DND-41 (cell line): ENCODE measurements around the gene DPYSL4.

Source experiments
- ATAC-seq: fragments of 200-7000 bp; cut with Tn5 transposase; 3 replicates; pipeline ENCODE4 v1.9.1; 2021; ENCODE audit warnings: low read depth; ENCODE audit not compliant: insufficient read depth
- DNase-seq: peaks from one replicate; pipeline ENCODE4 v3.0.0-alpha.2; 2020
- H2AFZ ChIP-seq: 2 replicates; pipeline ENCODE4 v1.6.0; 2012; ENCODE audit warnings: low read depth, low read length
- H3K27ac ChIP-seq: 2 replicates; pipeline ENCODE4 v1.5.1; 2012; ENCODE audit warnings: low read length, inconsistent platforms
- H3K27me3 ChIP-seq: fragments of 200-600 bp; sonication (generic); 2 replicates; pipeline ENCODE4 v1.6.0; 2012; ENCODE audit warnings: low read length, mild to moderate bottlenecking, inconsistent platforms; ENCODE audit not compliant: insufficient read depth, poor library complexity
- H3K36me3 ChIP-seq: 2 replicates; pipeline ENCODE4 v1.5.1; 2012; ENCODE audit warnings: low read length, inconsistent platforms; ENCODE audit not compliant: insufficient read depth
- H3K4me1 ChIP-seq: 2 replicates; pipeline ENCODE4 v1.5.1; 2012; ENCODE audit warnings: mild to moderate bottlenecking, low read length; ENCODE audit not compliant: insufficient read depth
- H3K4me2 ChIP-seq: 2 replicates; pipeline ENCODE4 v1.6.0; 2012; ENCODE audit warnings: mild to moderate bottlenecking, moderate library complexity, low read length, inconsistent platforms; ENCODE audit not compliant: insufficient read depth
- H3K4me3 ChIP-seq, 2 experiments: fragments of 200-600 bp in 1 of 2; shearing (Covaris generic) in 1 of 2; 2 replicates each; pipeline ENCODE4 v1.5.1; 2012 to 2016; ENCODE audit warnings: inconsistent platforms in 2 of 2, low read length in 2 of 2, mild to moderate bottlenecking in 2 of 2, low read depth in 1 of 2, moderate library complexity in 1 of 2
- H3K79me2 ChIP-seq: 2 replicates; pipeline ENCODE4 v1.6.0; 2012; ENCODE audit warnings: low read length, inconsistent platforms; ENCODE audit not compliant: insufficient read depth
- H3K9ac ChIP-seq: 2 replicates; pipeline ENCODE4 v1.6.0; 2012; ENCODE audit warnings: low read depth, mild to moderate bottlenecking, inconsistent platforms, low read length, moderate library complexity
- H3K9me3 ChIP-seq: 2 replicates; pipeline ENCODE4 v1.5.1; 2012; ENCODE audit warnings: low read length, moderate library complexity, mild to moderate bottlenecking, inconsistent platforms; ENCODE audit not compliant: insufficient read depth, severe bottlenecking
- H4K20me1 ChIP-seq: 2 replicates; pipeline ENCODE4 v1.6.0; 2012; ENCODE audit warnings: low read length; ENCODE audit not compliant: insufficient read depth
- EZH2 ChIP-seq: IDR thresholded peaks from 3 replicates; pipeline ENCODE4 v1.6.1; 2012; ENCODE audit warnings: borderline replicate concordance, low read depth, mild to moderate bottlenecking, moderate library complexity, low read length, inconsistent platforms; ENCODE audit not compliant: severe bottlenecking
- TF ChIP-seq, protein P1 (sequence below): IDR thresholded peaks from 2 replicates; pipeline ENCODE4 v1.5.1; 2012; ENCODE audit warnings: borderline replicate concordance, low read length, moderate library complexity, mild to moderate bottlenecking; ENCODE audit not compliant: poor library complexity, severe bottlenecking; ENCODE audit errors: extremely low read depth

The DPYSL4 gene

DNA sequence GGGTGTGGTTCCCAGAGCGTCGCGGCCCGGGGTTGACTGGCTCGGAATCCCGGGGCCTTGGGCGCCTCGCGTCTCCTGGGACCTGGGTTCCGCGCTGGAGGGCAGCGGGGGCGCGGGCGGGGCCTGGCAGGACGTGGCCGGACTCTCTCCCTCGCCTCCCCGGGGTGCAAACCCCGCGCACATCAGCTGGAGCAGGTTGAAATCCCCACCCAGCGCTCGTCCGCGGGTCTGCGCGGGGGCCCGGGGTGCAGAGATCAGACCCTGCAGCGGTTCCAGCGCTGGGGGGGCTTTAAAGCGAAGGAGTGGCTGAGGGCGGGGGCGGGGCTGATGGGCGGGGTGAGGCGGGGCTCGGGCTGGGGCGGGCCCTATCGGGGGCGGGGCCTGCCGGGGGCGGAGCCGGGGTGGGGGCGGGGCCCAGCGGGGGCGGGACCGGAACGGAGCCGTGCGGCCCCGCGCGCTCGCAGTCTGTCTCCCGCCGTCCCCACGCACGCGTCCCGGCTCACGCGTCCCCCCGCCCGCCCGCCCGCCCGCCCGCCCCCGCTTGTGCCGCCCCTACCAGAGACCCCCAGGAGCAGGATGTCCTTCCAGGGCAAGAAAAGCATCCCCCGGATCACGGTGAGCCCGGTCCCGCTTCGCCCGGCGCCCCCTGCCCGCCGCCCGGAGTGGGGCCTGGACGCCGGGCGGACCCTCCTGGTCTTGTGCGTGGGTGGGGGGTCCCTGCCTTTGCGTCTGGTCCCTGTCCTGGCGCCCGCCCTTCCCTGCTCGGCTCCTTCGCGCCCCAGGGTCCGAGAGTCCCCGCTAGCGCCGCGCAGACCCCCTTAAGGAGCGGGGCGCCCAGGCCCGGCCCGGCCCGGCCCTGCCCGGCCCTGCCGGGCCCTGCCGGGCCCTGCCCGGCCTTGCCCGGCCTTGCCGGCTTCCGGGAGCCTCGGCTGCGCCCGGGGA is at the start of gene DPYSL4:
Gene DPYSL4 (plus strand): TSS at position 461 of the 942 bp plus-strand sequence. CDS start 116 bp downstream, at position 577.
- Histone ChIP-seq H3K27me3 (no peaks in the 10 kb centered on the region), H3K4me2 (no peak within 1 kb of the TSS), H2AFZ (no peak within 1 kb of the TSS), H3K27ac (no peak within 1 kb of the TSS), H3K9me3 (no peaks in the 10 kb centered on the region), H3K4me1 (no peaks in the 10 kb centered on the region), H3K4me3 (no peak within 1 kb of the TSS), H3K36me3 (no peaks in the 10 kb centered on the region), H4K20me1 (no peaks in the 10 kb centered on the region; the same call in 1 of the 2 replicates), H3K79me2 (no peaks in the 10 kb centered on the region), H3K9ac (no peak within 1 kb of the TSS)
- TF ChIP-seq, protein P1, sequence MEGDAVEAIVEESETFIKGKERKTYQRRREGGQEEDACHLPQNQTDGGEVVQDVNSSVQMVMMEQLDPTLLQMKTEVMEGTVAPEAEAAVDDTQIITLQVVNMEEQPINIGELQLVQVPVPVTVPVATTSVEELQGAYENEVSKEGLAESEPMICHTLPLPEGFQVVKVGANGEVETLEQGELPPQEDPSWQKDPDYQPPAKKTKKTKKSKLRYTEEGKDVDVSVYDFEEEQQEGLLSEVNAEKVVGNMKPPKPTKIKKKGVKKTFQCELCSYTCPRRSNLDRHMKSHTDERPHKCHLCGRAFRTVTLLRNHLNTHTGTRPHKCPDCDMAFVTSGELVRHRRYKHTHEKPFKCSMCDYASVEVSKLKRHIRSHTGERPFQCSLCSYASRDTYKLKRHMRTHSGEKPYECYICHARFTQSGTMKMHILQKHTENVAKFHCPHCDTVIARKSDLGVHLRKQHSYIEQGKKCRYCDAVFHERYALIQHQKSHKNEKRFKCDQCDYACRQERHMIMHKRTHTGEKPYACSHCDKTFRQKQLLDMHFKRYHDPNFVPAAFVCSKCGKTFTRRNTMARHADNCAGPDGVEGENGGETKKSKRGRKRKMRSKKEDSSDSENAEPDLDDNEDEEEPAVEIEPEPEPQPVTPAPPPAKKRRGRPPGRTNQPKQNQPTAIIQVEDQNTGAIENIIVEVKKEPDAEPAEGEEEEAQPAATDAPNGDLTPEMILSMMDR, result no peak
- no peak for TF ChIP-seq EZH2
- DNase-seq (no peak), ATAC-seq (no peak)

DNA sequence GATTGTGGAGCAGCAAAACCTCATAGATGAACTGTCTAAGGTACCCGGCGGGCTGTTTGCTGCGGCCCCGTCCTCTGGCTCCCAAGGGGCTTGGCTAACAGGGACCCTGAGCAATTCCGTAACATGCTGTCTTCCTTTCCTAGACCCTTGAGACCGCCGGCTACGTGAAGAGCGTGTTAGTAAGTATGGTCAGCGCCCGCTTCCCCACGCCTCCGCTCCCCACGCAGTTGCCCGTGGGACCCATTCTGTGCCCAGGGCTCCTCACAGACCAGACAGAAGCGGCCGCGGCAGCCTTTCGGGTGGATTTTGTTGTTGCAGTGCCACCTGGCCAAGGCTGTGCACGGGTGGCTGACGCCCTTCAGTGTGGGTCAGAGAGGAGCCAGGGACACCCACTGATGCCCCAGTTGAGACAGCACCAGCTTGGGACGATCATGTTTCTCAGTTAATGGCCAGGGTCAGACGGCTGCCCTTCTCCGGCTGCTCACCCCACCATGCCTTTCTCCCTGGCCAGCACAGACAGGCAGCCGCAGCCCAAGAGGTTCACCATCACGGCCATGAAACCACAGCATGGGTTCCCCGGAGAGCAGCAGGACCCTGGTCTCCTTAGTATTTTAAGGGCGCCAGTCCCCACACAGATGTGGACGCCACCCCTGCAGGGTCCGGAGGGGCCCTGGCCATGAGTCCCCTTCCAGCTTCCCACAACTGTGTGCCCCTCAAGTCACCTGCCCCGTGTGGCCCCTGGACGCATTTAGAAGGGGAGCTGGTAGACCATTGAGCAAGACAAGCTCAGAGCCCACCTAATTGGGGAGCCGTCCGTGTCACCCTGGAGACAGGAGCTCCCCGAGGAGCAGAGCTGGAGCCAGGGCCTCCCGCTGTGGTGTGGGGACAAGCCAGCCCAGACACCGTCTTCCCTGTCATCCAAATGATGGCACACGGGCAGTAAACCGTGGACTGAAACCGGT is 49.4 kb upstream of the DPYSL4 start:
- TF ChIP-seq, protein P1, result no peak
- TF ChIP-seq EZH2, result no peak
- no peak overlapping the region for H3K4me2 ChIP-seq
- ATAC-seq, result no peak

DNA sequence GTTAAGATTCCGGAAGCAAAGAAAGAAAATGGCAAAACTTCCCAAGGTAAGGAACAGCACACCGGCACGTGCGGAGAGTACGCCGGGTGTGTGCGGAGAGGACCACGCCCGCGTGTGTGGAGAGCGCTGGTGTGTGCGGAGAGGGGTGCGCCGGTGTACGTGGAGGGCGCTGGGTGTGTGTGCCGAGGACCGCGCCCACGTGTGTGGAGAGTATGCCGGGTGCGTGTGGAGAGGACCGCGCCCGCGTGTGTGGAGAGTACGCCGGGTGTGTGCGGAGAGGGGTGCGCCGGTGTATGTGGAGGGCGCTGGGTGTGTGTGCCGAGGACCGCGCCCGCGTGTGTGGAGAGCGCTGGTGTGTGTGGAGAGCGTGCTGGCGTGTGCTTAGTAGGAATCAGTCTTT is 48.6 kb upstream of the DPYSL4 start:
- no peak for TF ChIP-seq EZH2
- TF ChIP-seq, protein P1, result no peak
- Histone ChIP-seq H3K4me1 (no peaks in the 10 kb centered on the region), H3K27ac (no peak overlapping the region), H3K9ac (no peak overlapping the region), H3K36me3 (no peaks in the 10 kb centered on the region), H3K4me3 (no peak overlapping the region), H4K20me1 (no peaks in the 10 kb centered on the region; the same call in 1 of the 2 replicates), H2AFZ (no peak overlapping the region), H3K79me2 (no peaks in the 10 kb centered on the region), H3K4me2 (no peak overlapping the region), H3K9me3 (no peaks in the 10 kb centered on the region), H3K27me3 (no peaks in the 10 kb centered on the region)
- DNase-seq (no peak), ATAC-seq (no peak)

More for the DNA sequence above, 49.4 kb upstream of the DPYSL4 start:
- Histone ChIP-seq H3K27ac (no peak overlapping the region), H3K36me3 (no peaks in the 10 kb centered on the region), H3K4me1 (no peaks in the 10 kb centered on the region), H3K27me3 (no peaks in the 10 kb centered on the region), H3K9ac (no peak overlapping the region), H3K9me3 (no peaks in the 10 kb centered on the region), H2AFZ (no peak overlapping the region), H4K20me1 (no peaks in the 10 kb centered on the region; the same call in 1 of the 2 replicates), H3K79me2 (no peaks in the 10 kb centered on the region), H3K4me3 (no peak overlapping the region)
- no peak for DNase-seq
